HG02642 (cell line): ENCODE results near the gene LIMS1.
"Not testable (repeated sequence)": the region's sequence is repeated elsewhere in the genome, so short reads cannot be mapped to it uniquely, and the experiment has no call there.

Experiments used
- ATAC-seq: cut with Tn5 transposase; IDR thresholded peaks from one replicate; pipeline ENCODE4 v1.9.1; 2021; ENCODE audit warnings: mild to moderate bottlenecking; ENCODE audit not compliant: unreplicated experiment, poor library complexity

Gene LIMS1

DNA sequence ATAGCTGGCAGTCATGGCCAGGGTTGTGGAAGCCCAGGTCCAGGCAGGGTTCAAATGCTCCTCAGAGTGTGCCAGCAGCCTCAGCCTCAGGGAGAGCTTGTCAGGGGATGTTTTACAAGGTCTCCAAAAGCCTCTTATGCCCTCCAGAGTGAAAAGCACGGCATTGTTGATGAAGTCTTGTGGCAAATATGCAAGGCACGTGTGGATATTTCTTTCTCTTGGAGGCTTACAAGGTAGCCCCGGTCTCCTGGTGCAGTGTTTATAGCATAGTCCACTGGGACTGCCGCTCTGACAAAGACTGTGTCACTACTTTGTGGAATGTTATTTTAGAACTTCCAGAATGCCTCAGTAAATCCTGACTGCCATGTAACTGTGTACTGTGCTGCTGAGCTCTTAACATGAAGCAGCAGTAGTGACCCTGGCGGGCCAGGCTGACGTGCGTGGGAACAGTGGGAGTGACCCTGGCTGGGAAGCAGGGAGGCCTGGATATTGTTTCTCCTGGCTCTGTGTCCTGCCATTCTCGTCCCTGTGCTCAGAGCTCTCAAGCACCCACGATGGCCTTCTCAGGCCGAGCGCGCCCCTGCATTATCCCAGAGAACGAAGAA lies 120.4 kb downstream of the LIMS1 start:
- not testable (repeated sequence) for ATAC-seq

DNA sequence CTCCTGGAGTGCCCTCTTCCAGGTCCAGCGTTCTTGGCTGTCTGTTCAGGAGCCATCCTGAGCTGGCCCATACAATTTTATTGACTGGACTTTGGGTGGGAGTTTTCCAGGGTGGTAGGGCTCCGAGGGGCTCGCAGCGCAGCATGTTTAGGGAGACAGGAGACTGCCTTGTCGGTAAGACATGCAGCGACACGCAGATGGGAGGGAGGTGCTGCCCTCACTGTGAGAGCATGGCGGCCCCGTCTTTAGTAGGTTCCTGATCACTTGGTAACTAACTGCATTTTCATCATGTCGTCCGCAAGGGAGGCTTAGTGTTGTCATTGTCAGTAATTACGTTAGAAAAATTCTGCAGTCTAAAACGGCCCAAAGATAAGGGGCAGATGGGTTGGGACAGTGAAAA lies 121.0 kb downstream of the LIMS1 start:
- not testable (repeated sequence) for ATAC-seq

DNA sequence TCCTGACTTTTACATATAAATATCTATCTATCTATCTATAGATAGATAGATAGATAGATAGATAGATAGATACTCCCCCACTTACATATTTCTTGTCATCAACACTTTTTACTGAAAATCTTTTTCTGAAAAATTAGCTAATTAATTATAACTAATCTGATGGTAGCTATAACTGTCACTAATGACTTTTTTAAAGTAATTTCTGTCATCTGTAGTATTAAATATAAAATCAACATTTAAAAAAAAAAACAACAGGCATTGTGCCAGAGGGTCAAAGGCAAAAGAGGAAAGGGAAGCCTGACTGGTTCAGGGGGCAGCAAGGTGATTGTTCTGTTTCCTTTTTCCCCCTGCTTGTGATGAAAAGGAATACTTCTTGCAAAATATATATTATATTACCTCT lies 122.0 kb downstream of the LIMS1 start:
- not testable (repeated sequence) for ATAC-seq

DNA sequence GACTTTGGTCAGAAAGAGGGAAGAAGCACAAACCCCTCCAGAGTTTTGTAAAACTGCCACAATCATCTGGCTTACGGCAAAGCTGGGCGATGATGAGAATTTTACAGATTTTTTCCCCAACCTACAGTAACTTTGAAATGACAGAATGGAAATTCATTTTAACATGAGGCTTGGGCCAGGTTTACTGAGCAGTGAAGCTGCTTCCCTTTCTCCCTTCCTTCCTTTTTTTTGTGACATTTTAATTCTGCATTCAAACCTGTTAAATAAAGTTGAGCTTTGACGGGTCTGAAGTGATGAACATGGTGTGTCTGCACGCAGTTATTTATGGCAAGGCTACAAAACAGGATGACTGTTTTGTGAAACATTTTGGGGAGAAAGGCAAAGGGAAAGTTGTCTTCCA lies 123.2 kb downstream of the LIMS1 start:
- not testable (repeated sequence) for ATAC-seq

DNA sequence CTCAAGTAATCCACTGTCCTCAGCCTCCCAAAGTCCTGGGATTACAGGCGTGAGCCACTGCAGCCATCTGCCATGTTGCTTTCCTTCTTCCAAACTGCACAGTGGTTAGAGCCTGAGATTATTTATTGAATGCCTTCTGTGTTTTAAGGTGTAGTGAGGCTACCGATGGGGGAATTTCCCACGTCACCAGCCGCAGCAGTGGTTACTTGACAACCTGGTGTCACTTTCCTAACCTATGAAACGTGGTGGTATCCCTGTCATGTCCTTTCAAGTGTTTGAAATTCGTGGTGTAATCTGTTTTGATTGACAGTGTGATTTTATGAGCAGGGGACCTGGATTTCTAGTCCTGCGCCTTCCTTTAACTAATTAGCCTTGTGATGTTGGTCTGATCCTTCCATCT lies 124.3 kb downstream of the LIMS1 start:
- ATAC-seq: not testable (repeated sequence)

DNA sequence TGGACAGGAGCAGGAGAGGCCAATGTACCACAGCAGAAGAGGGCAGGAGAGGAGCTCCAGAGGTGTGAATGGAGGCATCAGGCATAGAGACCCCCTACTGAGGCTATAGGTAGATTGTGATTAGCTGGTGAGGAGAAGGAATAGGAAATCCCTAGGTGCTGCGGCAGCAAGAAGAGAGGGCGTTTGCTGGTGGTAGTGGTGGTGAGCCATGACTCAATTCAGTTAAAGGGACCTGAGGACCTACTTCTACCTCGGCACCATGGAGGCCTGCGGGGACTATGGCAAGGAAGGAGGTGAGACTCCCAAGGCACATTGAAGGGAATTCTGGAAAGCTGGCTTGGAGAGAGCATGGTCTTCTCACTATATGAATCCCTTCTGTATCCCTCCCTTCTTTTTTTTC lies 127.2 kb downstream of the LIMS1 start:
- ATAC-seq: not testable (repeated sequence)

DNA sequence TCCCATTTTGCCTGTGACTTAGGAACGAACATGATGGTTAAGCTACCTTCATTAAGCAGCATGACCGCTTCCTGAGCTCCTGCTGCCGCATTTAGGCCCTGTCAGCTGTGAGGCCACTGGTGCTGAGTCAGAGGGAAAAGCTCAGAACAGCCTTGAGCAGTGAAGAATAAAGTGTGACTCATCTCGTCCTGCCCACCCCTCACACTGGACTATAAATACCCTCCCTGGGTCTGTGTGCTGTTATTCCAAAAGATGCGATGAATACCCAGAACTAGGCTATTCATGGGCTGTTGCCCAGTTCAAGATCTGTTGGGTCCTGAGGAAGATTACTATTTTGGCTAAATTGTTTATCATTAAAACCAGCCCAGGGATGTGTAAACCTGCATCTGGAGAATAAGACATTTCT lies 127.9 kb downstream of the LIMS1 start:
- peak; percentile 91 for ATAC-seq

DNA sequence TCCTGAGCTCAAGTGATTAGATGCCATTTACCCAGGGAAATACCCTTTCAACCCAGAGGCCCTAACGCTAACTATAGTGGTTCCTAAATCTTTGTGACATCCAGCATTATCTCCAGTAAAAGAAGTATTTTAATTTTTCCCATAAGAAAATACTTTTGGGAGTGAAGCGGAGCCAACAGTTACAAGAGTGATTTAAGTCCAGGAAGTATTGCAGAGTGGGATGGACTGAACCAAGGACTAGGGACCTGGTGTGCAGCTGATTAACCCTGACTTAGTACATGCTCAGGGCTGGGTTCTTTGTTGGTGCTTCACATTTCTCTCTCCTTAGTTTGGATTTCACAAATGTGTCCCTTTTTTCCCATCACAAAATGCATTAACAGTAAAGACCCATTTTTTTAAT lies 129.1 kb downstream of the LIMS1 start:
- not testable (repeated sequence) for ATAC-seq

DNA sequence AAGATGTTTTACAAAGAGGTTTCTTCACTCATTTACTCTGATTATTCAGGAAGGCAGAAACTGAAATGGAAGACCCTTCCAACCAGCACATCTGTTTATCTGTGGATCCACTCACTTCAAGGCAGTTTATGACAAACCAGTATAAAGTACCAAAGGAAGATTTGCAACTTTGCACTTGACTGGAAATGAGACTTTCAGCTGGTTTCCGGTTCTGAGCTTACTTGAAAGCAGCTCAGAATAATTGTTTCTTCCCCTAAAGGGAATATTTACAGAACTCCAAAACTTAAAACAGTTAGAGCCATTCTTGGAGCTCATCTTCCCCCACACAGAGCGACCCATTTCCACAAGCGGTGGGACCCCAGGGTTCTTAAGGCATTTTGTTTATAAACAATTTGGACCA lies 129.8 kb downstream of the LIMS1 start:
- ATAC-seq: not testable (repeated sequence)

DNA sequence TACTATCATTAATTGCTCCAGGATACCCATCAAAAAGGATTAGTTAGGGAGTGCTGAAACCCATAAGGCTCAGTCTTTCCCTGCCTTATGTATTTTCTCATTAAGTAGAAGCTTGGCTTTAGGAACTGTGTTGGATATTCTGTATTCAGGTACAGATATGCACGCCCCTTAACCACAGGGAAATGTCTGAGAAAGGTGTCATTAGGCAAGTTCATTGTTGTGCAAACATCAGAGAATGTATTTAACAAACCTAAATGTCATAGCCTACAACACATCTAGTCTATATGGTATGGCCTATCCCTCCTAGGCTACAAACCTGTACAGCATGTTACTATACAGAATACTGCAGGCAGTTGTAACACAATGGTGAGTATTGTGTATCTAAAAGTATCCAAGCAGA lies 130.7 kb downstream of the LIMS1 start:
- not testable (repeated sequence) for ATAC-seq

DNA sequence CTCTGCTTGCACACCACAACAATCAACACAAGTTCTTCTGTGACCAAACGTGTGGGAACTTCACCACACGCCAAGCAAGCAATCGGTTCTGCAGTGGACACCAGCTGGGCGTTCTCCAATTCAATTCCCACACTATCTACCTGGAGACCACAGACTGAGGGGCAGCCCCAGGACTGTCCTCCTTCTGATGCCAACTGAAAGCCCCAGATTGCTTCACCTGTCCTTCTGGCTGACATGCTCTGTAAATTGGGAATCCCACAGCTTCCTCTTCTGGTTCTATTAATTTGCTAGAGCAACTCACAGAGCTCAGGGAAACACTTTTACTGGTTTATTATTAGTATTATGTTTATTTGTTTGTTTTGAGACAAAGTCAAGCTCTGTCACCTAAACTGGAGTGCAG lies 131.7 kb downstream of the LIMS1 start:
- ATAC-seq: not testable (repeated sequence)

DNA sequence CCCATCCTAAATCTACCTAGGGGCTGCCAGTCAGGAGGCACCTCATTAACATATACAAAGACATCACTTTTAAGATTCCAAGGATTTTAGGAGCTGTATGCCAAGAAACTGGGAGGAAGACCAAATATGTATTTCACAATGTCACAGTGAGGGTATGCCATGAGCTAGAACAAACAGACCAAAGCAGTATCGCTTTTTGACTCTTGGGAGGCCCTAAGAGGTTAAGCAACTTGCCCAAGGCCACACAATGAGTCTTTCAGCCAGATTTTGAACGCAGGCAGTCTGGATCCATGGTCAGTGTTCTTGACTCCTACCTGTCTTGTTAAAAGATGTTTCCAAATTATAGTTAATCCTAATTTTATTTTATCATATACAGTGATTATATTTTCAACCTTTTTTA lies 132.9 kb downstream of the LIMS1 start:
- ATAC-seq: not testable (repeated sequence)

DNA sequence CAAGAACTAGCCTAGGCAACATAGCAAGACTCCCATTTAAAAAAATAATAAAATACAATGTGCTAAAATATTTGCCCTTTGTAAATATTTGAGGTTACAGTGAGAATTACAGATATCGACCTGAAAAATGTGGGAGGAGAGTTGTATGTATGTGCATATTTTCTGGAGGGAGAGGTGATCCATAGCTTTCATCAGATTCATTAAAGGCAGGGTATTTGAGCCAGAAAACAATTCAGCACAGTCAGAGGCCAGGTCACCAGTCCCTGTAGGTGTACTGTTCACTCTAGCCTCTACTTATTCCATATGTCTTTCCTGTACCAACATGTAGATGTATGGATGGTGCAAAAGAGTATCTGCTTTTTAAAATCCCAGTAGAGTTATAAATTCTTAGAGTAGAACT lies 136.0 kb downstream of the LIMS1 start:
- not testable (repeated sequence) for ATAC-seq

DNA sequence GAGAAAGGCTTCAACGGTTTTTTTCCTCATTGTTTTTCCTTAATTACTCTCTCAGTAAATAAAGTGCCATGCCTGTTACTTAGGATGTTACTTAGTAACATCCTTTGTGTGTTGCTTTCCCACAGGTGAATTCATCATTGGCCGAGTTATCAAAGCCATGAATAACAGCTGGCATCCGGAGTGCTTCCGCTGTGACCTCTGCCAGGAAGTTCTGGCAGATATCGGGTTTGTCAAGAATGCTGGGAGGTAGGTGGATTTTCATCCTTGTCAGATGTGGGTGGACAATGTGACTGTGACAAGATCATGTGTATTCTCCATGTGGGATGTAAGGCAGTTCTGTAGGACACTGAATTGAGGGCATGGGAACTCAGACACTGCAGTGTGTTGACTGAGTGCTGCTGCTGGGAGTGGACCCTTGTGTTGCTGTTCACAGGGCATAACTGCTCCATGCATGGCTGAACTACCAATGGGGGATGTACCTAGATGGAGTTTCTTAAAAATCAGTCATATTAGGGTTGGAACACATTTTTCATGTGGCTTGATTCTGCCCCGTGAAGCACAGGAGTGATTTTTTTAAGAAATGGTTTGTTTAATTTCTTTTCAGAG lies 138.0 kb downstream of the LIMS1 start:
- not testable (repeated sequence) for ATAC-seq

DNA sequence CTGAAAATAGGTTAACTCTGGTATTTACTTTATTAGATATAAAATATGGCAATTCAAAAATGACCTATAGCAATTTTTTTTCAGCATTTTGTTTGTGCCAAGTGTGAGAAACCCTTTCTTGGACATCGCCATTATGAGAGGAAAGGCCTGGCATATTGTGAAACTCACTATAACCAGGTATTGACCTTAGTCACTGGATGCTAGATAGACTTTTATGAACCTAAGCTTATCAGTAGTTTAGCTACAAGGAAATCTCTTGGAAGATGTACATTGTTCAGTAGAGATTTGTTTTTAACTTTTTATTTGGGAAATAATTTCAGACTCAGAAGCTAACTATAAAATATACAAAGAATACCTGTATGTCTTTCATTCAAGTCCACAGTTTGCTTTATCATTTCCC lies 142.3 kb downstream of the LIMS1 start:
- not testable (repeated sequence) for ATAC-seq

DNA sequence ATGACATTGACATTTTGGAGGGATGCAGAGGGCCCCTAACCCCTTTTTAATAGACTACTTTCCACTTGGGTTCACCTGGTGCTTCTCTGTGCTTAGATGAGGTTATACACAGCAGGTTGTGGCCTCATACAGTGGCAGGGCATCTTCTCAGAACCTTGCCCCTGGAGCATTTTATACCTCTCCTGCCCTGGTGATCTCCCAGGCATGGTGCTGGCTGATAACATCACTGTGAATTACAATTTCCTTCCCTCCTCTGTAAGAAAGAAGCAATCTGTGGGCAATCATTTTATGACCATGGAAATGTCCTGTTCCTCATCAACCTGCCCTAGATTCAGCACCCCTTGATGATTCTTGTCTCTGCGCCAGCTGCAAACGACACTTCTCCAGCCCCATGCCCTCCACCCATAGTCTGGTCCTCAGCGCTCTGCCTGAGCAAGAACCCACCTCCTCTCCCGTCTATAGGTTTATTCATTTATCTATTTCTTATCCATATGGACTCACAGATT lies 143.0 kb downstream of the LIMS1 start:
- not testable (repeated sequence) for ATAC-seq

DNA sequence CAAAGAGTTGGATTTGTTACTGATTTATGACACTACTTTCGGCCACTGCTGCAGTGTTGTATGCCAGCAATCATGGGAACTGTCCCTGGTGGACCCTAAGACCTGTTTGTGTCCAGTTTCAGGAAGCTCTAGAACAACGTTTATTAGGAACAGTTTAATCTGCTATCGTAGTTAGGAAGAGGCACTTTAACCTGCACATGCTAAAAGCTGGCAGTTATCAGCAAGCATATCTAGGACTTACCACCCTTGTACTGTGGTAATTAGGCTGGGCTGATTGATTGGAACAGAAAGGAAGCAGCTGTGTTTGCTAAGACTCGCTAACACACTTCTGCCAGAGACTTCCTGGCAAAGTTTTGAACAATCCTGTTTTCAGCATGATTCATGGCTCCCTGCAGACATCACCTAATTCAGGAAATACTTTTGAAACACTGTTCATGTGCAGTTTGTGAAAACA lies 144.0 kb downstream of the LIMS1 start:
- ATAC-seq: not testable (repeated sequence)

DNA sequence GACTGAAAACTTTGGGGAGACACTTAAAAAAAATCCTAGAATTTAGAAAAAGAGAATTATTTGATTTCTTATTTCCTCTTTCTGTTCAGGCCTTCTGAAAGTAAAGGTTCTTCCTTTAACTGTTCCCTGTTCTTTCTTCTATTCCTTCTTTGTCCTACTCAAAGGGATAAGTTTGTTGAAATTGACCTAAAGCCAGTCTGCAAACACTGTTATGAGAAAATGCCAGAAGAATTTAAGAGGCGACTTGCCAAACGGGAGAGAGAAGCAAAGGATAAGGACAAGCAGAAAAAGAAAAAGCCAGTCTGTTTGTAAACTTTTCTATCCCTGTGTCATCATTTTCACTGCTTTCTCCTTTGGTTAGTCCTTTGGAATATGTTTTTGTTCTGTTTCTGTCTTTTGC lies 146.5 kb downstream of the LIMS1 start:
- not testable (repeated sequence) for ATAC-seq

DNA sequence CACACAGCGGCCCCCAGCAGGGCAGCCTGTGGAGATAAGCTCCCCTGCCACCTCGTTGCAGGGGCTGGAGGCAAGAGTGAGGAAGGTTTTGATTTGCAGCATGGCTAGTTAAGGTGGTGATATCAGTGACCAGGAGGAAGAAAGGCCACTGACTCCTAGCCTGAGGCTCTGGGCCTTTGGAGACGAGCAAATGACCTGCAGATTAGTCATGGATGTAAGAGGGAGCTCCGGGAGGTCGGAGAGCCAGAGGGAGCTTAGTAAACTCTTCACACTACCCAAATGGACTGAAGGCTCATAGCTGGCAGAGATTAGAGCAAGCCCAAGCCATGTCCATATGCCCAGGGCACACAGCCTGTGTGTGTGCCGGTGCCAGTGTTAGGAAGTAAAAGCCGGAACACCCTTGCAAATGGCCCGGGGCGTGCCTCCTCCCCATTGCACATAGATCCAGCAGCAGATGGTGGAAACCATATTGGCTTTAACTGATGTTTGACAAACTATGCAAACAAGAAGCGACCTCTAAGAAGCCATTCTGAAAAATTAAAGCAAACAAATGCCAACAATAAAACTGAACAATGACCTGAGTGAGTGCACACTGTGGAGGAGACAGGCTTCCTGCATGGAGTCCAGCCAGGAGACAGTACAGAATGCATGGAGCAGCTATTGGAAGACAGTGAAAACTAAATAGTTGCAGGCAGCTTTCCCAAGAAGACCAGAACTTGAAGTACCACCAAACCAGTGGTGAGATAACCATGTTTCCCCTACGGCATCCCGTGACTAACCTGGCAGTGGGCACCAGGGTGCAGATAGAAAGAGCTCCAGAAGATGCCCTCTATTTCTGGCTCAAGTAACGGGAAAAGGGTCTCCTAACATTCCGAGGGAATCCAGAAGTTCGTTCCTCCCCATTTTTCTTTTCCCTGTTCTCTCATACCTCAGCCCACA lies 154.8 kb downstream of the LIMS1 start:
- not testable (repeated sequence) for ATAC-seq

DNA sequence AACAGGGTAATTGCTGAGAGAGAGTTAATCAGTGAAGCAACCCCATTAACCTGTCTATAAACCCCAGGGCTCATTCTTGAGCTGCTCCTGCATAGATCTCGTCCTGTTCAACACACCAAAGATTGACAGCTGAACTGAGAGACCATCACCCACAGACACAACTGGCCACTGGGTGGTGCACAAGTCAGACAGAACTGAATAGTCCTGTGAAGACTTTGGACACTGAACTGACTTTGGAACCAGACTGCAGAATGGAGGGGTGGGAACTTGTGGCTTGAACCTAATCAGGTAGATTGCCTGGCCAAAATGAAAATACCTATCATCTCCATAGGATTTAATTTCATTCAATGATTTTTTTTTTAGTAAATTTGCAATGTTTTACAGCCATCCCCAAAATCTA lies 155.7 kb downstream of the LIMS1 start:
- ATAC-seq: peak; percentile 82

DNA sequence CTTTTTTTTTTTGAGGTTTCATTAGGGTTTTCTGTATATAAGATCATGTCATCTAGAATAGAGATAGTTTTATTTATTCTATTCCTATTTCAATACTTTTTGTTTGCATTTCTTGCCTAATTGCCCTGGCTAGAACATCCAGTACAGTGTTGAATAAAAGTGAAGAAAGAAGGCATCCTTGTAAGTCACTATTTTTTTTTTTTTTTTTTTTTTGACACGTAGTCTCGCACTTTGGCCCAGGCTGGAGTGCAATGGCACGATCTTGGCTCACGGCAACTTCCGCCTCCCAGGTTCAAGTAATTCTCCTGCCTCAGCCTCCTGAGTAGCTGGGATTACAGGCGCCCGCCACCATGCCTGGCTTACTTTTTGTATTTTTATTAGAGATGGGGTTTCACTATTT lies 157.2 kb downstream of the LIMS1 start:
- ATAC-seq: no peak
